ENCODE data around the gene DCLRE1C.
A peak's percentile ranks its signal among the peaks of the same experiment; 100 is the strongest.
"Not testable (repeated sequence)": the region's sequence is repeated elsewhere in the genome, so short reads cannot be mapped to it uniquely, and the experiment has no call there.

The DCLRE1C gene

GRCh38 chr10:14880229-14880628 is 73.7 kb downstream of the DCLRE1C start:
- no peak for ATAC-seq (replicated peaks)
- peaks cover 17 to 37% of the 10 kb centered on the region in 2 donors for H3K4me1 Mint-ChIP-seq
- H3K27ac Mint-ChIP-seq, result no peak overlapping the region
- no peaks in the 10 kb centered on the region for H3K9me3 Mint-ChIP-seq
- no peak for DNase-seq
- H3K36me3 Mint-ChIP-seq, result peaks cover 17 to 26% of the 10 kb centered on the region in 2 donors
- H3K27me3 Mint-ChIP-seq, result no peaks in the 10 kb centered on the region
- peak overlapping the region; percentile 90 to 96 for H3K4me3 Mint-ChIP-seq

GRCh38 chr10:14879928-14880193 is 74.0 kb downstream of the DCLRE1C start:
- H3K36me3 Mint-ChIP-seq, result peaks cover 17 to 26% of the 10 kb centered on the region in 2 donors
- H3K4me3 Mint-ChIP-seq, result peak overlapping the region; percentile 90 to 96
- no peak for DNase-seq
- no peak overlapping the region for H3K27ac Mint-ChIP-seq
- no peaks in the 10 kb centered on the region for H3K27me3 Mint-ChIP-seq
- H3K4me1 Mint-ChIP-seq, result peaks cover 17 to 37% of the 10 kb centered on the region in 2 donors
- no peak for ATAC-seq (replicated peaks)
- no peaks in the 10 kb centered on the region for H3K9me3 Mint-ChIP-seq

- H3K27me3 Mint-ChIP-seq, result no peaks in the 10 kb centered on the region
- H3K27ac Mint-ChIP-seq, result peak overlapping the region; percentile 86
- H3K36me3 Mint-ChIP-seq, result peaks cover 17 to 26% of the 10 kb centered on the region in 2 donors
- DNase-seq, result peak; percentile 13
- peak overlapping the region; percentile 90 to 96 for H3K4me3 Mint-ChIP-seq
- ATAC-seq (replicated peaks), result peak; percentile 17 to 27
- H3K4me1 Mint-ChIP-seq, result peaks cover 17 to 37% of the 10 kb centered on the region in 2 donors
- H3K9me3 Mint-ChIP-seq, result no peaks in the 10 kb centered on the region
Measured at GRCh38 chr10:14879124-14879927, 74.6 kb downstream of the DCLRE1C start.

GRCh38 chr10:14878266-14879123 is 75.4 kb downstream of the DCLRE1C start, which contains the start of gene SUV39H2:
TSS of gene SUV39H2 (plus strand) at chr10:14878866. CDS start at chr10:14878889, 23 bp downstream.
- peak; percentile 93 for DNase-seq
- peak within 1 kb of the TSS; percentile 94 for H3K27ac Mint-ChIP-seq
- no peaks in the 10 kb centered on the region for H3K9me3 Mint-ChIP-seq
- peak; percentile 95 to 96 for ATAC-seq (replicated peaks)
- peak within 1 kb of the TSS; percentile 90 to 96 for H3K4me3 Mint-ChIP-seq
- H3K36me3 Mint-ChIP-seq, result peaks cover 13 to 26% of the 10 kb centered on the region in 2 donors
- peaks cover 11 to 37% of the 10 kb centered on the region in 2 donors for H3K4me1 Mint-ChIP-seq
- H3K27me3 Mint-ChIP-seq, result no peaks in the 10 kb centered on the region

GRCh38 chr10:14876764-14877163 is 77.1 kb downstream of the DCLRE1C start:
- Mint-ChIP-seq H3K4me1 (peaks cover 7 to 29% of the 10 kb centered on the region in 2 donors), H3K9me3 (no peaks in the 10 kb centered on the region), H3K36me3 (peaks cover under 1 to 12% of the 10 kb centered on the region in 2 donors), H3K27me3 (no peaks in the 10 kb centered on the region), H3K27ac (no peak overlapping the region), H3K4me3 (peak overlapping the region; percentile 3 to 61)
- DNase-seq (no peak), ATAC-seq (replicated peaks) (no peak)

- Mint-ChIP-seq H3K27me3 (no peaks in the 10 kb centered on the region), H3K9me3 (no peaks in the 10 kb centered on the region), H3K4me1 (peaks cover 6 to 27% of the 10 kb centered on the region in 2 donors), H3K4me3 (peak overlapping the region in 1 of 2 donors; percentile 18), H3K36me3 (peaks cover 2 to 10% of the 10 kb centered on the region in 2 donors), H3K27ac (no peak overlapping the region)
- no peak for DNase-seq
- no peak for ATAC-seq (replicated peaks)
Measured at GRCh38 chr10:14875941-14876340, 78.0 kb downstream of the DCLRE1C start.

GRCh38 chr10:14873090-14873760 is 80.7 kb downstream of the DCLRE1C start:
- DNase-seq (no peak), ATAC-seq (replicated peaks) (no peak)
- H3K9me3 Mint-ChIP-seq, result no peaks in the 10 kb centered on the region
- H3K27ac Mint-ChIP-seq, result no peak overlapping the region
- peaks cover 2 to 13% of the 10 kb centered on the region in 2 donors for H3K4me1 Mint-ChIP-seq
- no peaks in the 10 kb centered on the region for H3K27me3 Mint-ChIP-seq
- no peak overlapping the region for H3K4me3 Mint-ChIP-seq
- H3K36me3 Mint-ChIP-seq, result peaks cover 11 to 19% of the 10 kb centered on the region in 2 donors

GRCh38 chr10:14864871-14865270 is 89.0 kb downstream of the DCLRE1C start:
- H3K4me3 Mint-ChIP-seq; H3K27ac Mint-ChIP-seq; DNase-seq; H3K27me3 Mint-ChIP-seq; H3K9me3 Mint-ChIP-seq; ATAC-seq (replicated peaks); H3K4me1 Mint-ChIP-seq: not testable (repeated sequence)
- peaks cover 38 to 53% of the 10 kb centered on the region in 2 donors for H3K36me3 Mint-ChIP-seq

GRCh38 chr10:14864466-14864865 is 89.4 kb downstream of the DCLRE1C start:
- H3K27ac Mint-ChIP-seq; H3K4me3 Mint-ChIP-seq; H3K9me3 Mint-ChIP-seq; H3K27me3 Mint-ChIP-seq; DNase-seq; H3K4me1 Mint-ChIP-seq; ATAC-seq (replicated peaks): not testable (repeated sequence)
- peaks cover 35 to 49% of the 10 kb centered on the region in 2 donors for H3K36me3 Mint-ChIP-seq

GRCh38 chr10:14860791-14861190 is 93.1 kb downstream of the DCLRE1C start:
- Mint-ChIP-seq H3K9me3 (no peaks in the 10 kb centered on the region), H3K4me3 (no peak overlapping the region), H3K27ac (no peak overlapping the region), H3K27me3 (no peaks in the 10 kb centered on the region), H3K36me3 (peaks cover 33 to 60% of the 10 kb centered on the region in 2 donors), H3K4me1 (peaks cover 0 to 6% of the 10 kb centered on the region in 2 donors)
- ATAC-seq (replicated peaks) (no peak), DNase-seq (no peak)

- no peak for ATAC-seq (replicated peaks)
- Mint-ChIP-seq H3K27me3 (no peaks in the 10 kb centered on the region), H3K4me1 (peaks cover 0 to 6% of the 10 kb centered on the region in 2 donors), H3K4me3 (no peak overlapping the region), H3K36me3 (peaks cover 30 to 63% of the 10 kb centered on the region in 2 donors), H3K27ac (no peak overlapping the region), H3K9me3 (no peaks in the 10 kb centered on the region)
- DNase-seq, result no peak
Measured at GRCh38 chr10:14859775-14860174, 94.1 kb downstream of the DCLRE1C start.

GRCh38 chr10:14859043-14859442 is 94.9 kb downstream of the DCLRE1C start:
- no peaks in the 10 kb centered on the region for H3K27me3 Mint-ChIP-seq
- no peak for DNase-seq
- ATAC-seq (replicated peaks), result no peak
- H3K4me3 Mint-ChIP-seq, result no peak overlapping the region
- H3K27ac Mint-ChIP-seq, result no peak overlapping the region
- H3K36me3 Mint-ChIP-seq, result peaks cover 29 to 59% of the 10 kb centered on the region in 2 donors
- peaks cover 0 to 6% of the 10 kb centered on the region in 2 donors for H3K4me1 Mint-ChIP-seq
- no peaks in the 10 kb centered on the region for H3K9me3 Mint-ChIP-seq

GRCh38 chr10:14858338-14858960 is 95.4 kb downstream of the DCLRE1C start:
- Mint-ChIP-seq H3K9me3 (no peaks in the 10 kb centered on the region), H3K27me3 (no peaks in the 10 kb centered on the region), H3K4me1 (peaks cover 0 to 6% of the 10 kb centered on the region in 2 donors), H3K27ac (no peak overlapping the region), H3K36me3 (peaks cover 29 to 56% of the 10 kb centered on the region in 2 donors), H3K4me3 (no peak overlapping the region)
- ATAC-seq (replicated peaks) (no peak), DNase-seq (no peak)

- no peak overlapping the region for H3K27ac Mint-ChIP-seq
- ATAC-seq (replicated peaks) (no peak), DNase-seq (no peak)
- no peak overlapping the region for H3K4me3 Mint-ChIP-seq
- H3K4me1 Mint-ChIP-seq, result peaks cover 0 to 3% of the 10 kb centered on the region in 2 donors
- H3K9me3 Mint-ChIP-seq, result no peaks in the 10 kb centered on the region
- peaks cover 22 to 50% of the 10 kb centered on the region in 2 donors for H3K36me3 Mint-ChIP-seq
- H3K27me3 Mint-ChIP-seq, result no peaks in the 10 kb centered on the region
Measured at GRCh38 chr10:14855453-14855852, 98.4 kb downstream of the DCLRE1C start.
